Small intestine (tissue), 7 donors: ENCODE results near the gene SRSF6. TPM values are rescaled to one million over a fixed set of nuclear protein-coding genes. Genes with fewer than 3 reads are reported as not detected.
"Not testable (repeated sequence)": the region's sequence is repeated elsewhere in the genome, so short reads cannot be mapped to it uniquely, and the experiment has no call there.

Experiments used
- DNase-seq, 2 donors: peaks; one replicate each; pipeline versions ENCODE4 v3.0.0 to v3.0.0-alpha.2; 2013
- FAIRE-seq: peaks from 2 replicates; lab custom pipeline; 2012; peaks lifted over from hg19 to GRCh38; lab: Jason Lieb, UNC
- H3K27ac ChIP-seq, 3 donors: one replicate each; pipeline ENCODE4 v1.5.1; 2013; ENCODE audit warnings: low read length in 2 of 3, mild to moderate bottlenecking in 2 of 3, control low read depth in 1 of 3, inconsistent platforms in 1 of 3, low read depth in 1 of 3, moderate library complexity in 1 of 3
- H3K27me3 ChIP-seq, 3 donors: one replicate each; pipeline ENCODE4 v1.6.1; 2013; ENCODE audit warnings: low read length in 3 of 3, inconsistent platforms in 1 of 3; ENCODE audit not compliant: control insufficient read depth in 3 of 3, insufficient read depth in 3 of 3
- H3K36me3 ChIP-seq, 3 donors: one replicate each; pipeline ENCODE4 v1.6.1; 2013; ENCODE audit warnings: low read length in 3 of 3, inconsistent platforms in 1 of 3, low read depth in 1 of 3, mild to moderate bottlenecking in 1 of 3, moderate library complexity in 1 of 3; ENCODE audit not compliant: control insufficient read depth in 3 of 3, insufficient read depth in 2 of 3
- H3K4me1 ChIP-seq, 3 donors: one replicate each; pipeline ENCODE4 v1.6.1; 2013; ENCODE audit warnings: low read length in 2 of 3, inconsistent platforms in 1 of 3, low read depth in 1 of 3, mild to moderate bottlenecking in 1 of 3, moderate library complexity in 1 of 3; ENCODE audit not compliant: control insufficient read depth in 3 of 3, insufficient read depth in 2 of 3
- H3K4me3 ChIP-seq, 3 donors: one replicate each; pipeline ENCODE4 v1.5.1; 2013; ENCODE audit warnings: low read length in 3 of 3, control low read depth in 1 of 3, inconsistent platforms in 1 of 3, low read depth in 1 of 3, mild to moderate bottlenecking in 1 of 3, moderate library complexity in 1 of 3
- H3K9me3 ChIP-seq, 2 donors: one replicate each; pipeline ENCODE4 v1.6.1; 2013; ENCODE audit warnings: low read depth in 1 of 2, low read length in 1 of 2; ENCODE audit not compliant: control insufficient read depth in 2 of 2, insufficient read depth in 1 of 2
- WGBS, 3 donors: extraction: QIAGEN DNeasy Blood & Tissue Kit; methylation state at CpG; one replicate each; pipeline ENCODE4 v1.1.7; 2013; 5-methylcytosine and 5-hydroxymethylcytosine counted together
- polyA plus RNA-seq, 4 donors: library from polyadenylated mRNA; stranded (reverse) in 3 of 4; unstranded in 1 of 4; fragments of 200-250 nt in 3 of 4; fragments of 120-200 nt in 1 of 4; gene quantifications; one replicate each; pipeline versions ENCODE4 v1.2.1 to v1.2.3, GENCODE V29; 2013
- donor health status: healthy with polysubstance abuse.
- donor health status: control.
- donor health status: control.
- donor health status: Bipolar disorder and iron deficiency.
- donor health status: healthy.

Gene SRSF6
- polyA plus RNA-seq, 4 donors: 42.4 to 204 (median 73.8) TPM

DNA sequence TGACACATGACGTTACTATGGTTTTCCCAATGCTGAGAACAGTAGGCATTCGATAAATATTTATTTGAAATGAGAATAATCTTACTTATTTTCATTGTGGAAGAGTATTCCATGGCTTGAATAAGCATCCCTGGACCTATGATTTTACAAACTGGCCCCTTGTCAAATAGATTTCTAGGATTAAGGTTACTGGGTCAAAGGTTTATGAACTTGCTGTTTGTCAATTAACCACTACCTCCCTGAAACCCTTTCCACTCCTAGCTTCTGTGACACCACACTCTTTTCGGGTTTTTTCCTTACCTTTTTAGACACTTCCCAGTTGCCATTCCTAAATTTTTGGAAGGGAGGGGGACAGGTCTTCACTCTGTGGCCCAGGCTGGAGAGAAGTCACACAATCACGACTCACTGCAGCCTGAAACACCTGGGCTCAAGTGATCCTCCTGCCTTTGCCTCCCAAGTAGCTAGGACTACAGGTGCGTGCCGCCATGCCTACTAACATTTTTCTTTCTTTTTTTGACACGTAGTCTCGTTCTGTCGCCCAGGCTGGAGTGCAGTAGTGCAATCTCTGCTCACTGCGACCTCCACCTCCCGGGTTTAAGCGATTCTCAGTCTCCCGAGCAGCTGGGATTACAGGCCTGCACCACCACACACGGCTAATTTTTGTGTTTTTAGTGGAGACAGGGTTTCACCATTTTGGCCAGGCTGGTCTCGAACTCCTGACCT is 5.1 kb upstream of the SRSF6 start:
- Histone ChIP-seq H3K27me3 (peaks cover 0 to 3% (median 0%) of the 10 kb centered on the region in 3 donors), H3K9me3 (no peaks in the 10 kb centered on the region), H3K36me3 (no peaks in the 10 kb centered on the region), H3K4me1 (peaks cover 0 to 5% (median 3%) of the 10 kb centered on the region in 3 donors), H3K4me3 (no peak overlapping the region), H3K27ac (no peak overlapping the region)
- no peak for DNase-seq
- no peak for FAIRE-seq
- 90 to 91% (median 91%) methylated on average over 15 of the region's 15 CpGs for WGBS, 3 donors

DNA sequence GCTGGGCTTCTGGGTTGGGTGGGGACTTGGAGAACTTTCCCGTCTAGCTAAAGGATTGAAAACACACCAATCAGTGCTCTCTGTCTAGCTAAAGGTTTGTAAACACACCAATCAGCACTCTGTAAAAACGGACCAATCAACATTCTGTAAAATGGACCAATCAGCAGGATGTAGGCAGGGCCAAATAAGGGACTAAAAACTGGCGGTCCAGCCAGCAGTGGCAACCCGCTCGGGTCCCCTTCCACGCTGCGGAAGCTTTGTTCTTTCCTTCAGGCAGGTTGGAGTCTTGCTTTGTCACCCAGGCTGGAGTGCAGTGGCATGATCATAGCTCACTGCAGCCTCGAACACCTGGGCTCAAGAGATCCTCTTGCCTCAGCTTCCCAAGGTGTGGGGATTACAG is 1.4 kb upstream of the SRSF6 start:
- not testable (repeated sequence) for H3K9me3 ChIP-seq, FAIRE-seq, H3K27ac ChIP-seq, H3K27me3 ChIP-seq, H3K4me3 ChIP-seq, DNase-seq
- WGBS, 3 donors: 76 to 91% (median 89%) methylated on average over 8 of the region's 8 CpGs
- H3K36me3 ChIP-seq: peaks cover 10 to 12% (median 12%) of the 10 kb centered on the region in 3 donors
- H3K4me1 ChIP-seq: peaks cover 3 to 13% (median 6%) of the 10 kb centered on the region in 3 donors

DNA sequence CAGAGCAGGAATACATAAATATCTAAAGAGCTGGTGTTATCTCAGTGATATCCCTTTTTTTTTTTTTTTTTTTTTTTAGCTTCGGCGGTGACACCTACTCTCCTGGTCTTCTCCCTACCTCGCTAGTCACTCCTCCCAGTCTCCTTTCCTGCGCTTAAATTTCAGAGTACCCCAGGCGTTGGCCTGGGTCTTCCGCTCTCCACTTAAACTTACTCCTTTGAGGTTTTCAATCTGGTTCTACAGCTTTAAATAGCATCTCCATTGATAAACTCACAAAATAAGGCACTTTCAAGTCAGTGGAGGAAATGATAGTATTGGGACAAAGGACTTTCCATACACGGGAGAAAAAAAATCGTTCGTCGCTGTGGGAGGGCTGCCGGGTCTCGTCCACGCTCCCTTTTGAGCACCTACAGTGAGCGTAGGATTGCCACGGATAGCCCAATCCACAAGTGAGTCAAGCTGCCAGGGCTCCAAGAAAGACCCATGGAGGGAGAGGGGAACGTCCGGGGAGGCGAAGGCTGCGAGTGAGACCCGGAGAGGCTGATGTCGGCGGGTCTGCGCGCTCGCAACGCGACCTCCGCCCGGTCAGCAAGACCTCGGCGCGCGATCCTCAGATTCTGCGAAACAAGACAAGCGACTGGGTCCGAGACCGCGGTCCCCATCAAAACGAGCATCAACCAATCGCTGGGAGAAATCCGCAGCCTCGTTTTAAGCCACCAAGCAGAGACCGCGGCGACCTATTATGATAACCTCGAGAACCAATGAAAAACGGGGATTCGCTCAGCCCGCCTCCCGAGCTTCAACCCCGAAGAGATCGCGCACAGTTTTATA is 672 bp upstream of the SRSF6 start:
- DNase-seq (peak; percentile 95 to 98), FAIRE-seq (no peak)
- Histone ChIP-seq H3K27me3 (peaks cover 0 to 3% (median 0%) of the 10 kb centered on the region in 3 donors), H3K36me3 (peaks cover 12 to 13% (median 12%) of the 10 kb centered on the region in 3 donors), H3K4me1 (peaks cover 3 to 13% (median 6%) of the 10 kb centered on the region in 3 donors), H3K4me3 (peak overlapping the region; percentile 84 to 97 (median 89)), H3K9me3 (no peaks in the 10 kb centered on the region), H3K27ac (peak overlapping the region; percentile 98 to 100 (median 99))
- WGBS, 3 donors: 0 to 1% (median 1%) methylated on average over 53 of the region's 53 CpGs

DNA sequence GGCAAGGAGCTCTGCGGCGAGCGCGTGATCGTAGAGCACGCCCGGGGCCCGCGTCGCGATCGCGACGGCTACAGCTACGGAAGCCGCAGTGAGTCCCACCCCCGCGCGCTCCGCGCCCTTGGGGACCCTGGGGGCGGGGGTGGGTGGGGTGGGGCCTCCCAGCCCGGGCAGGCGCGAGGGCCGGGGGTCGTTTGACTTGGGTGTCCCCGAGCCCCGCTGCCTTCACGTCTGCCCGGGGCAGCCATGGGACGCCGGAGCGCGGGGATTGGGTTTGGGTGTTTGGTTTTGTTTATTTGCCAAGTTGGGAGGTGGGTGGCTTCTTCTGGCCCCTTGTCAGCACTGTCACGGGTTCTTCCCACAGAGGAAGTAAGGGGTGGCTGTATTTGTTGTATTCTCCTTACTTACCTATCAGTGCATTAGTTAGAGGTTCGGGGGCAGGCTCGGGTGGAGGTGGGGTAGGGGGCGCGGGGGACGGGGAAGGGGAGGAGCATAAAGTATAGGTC is 777 bp downstream of the SRSF6 start:
- H3K27ac ChIP-seq: peak overlapping the region; percentile 98 to 100 (median 99)
- H3K9me3 ChIP-seq: no peaks in the 10 kb centered on the region
- H3K4me1 ChIP-seq: peaks cover 3 to 13% (median 6%) of the 10 kb centered on the region in 3 donors
- peak overlapping the region; percentile 84 to 97 (median 89) for H3K4me3 ChIP-seq
- WGBS, 3 donors: 0 to 1% (median 1%) methylated on average over 37 to 41 of the region's 41 CpGs
- peaks cover 12 to 21% (median 12%) of the 10 kb centered on the region in 3 donors for H3K36me3 ChIP-seq
- FAIRE-seq (no peak), DNase-seq (no peak)
- peaks cover 0 to 3% (median 0%) of the 10 kb centered on the region in 3 donors for H3K27me3 ChIP-seq

DNA sequence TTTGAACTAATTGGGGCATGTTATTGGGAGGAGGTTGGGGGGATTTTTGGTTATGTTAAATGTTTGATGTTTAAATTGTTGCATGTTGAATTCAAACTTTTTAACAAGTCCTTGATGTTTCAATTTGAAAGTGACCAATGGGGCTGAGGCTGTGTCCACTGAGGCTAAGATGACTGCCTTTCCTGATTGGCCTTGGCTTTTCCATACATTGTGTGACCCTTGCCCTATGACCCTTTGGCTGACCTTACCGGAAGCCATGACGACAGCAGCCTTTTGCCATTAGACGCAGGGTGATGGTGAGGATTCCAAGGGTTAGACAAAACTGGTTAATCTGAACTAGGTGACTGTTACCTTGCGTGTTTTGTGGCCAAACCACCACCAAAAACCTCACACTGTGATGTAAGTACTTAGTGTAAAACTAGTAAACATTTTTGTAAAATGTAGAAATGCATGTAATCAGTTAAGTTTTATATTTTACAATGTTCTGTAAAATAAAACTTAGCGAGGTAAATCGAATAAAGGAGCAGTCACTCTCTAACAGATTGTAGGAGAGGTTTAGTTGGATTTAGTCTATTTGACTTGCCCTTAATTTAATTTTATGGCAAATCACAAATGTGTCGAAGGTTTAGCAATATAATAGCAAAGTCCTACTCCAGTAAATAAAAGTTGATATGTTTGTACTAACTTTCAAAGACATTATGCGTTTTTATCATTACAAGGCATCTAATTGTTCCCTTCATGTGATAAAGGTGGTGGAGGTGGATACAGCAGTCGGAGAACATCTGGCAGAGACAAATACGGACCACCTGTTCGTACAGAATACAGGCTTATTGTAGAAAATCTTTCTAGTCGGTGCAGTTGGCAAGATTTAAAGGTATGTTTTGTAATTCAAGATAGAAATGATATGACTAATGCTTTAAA is 1.6 kb downstream of the SRSF6 start:
- DNase-seq (peak; percentile 33 to 39), FAIRE-seq (no peak)
- Histone ChIP-seq H3K27me3 (peaks cover 0 to under 1% (median 0%) of the 10 kb centered on the region in 3 donors), H3K27ac (peak overlapping the region in 1 of 3 donors; percentile 25), H3K4me3 (peak overlapping the region; percentile 84 to 97 (median 89)), H3K36me3 (peaks cover 12 to 21% (median 13%) of the 10 kb centered on the region in 3 donors), H3K4me1 (peaks cover 3 to 13% (median 6%) of the 10 kb centered on the region in 3 donors), H3K9me3 (no peaks in the 10 kb centered on the region)
- WGBS, 3 donors: 42 to 60% (median 50%) methylated on average over 12 of the region's 12 CpGs

DNA sequence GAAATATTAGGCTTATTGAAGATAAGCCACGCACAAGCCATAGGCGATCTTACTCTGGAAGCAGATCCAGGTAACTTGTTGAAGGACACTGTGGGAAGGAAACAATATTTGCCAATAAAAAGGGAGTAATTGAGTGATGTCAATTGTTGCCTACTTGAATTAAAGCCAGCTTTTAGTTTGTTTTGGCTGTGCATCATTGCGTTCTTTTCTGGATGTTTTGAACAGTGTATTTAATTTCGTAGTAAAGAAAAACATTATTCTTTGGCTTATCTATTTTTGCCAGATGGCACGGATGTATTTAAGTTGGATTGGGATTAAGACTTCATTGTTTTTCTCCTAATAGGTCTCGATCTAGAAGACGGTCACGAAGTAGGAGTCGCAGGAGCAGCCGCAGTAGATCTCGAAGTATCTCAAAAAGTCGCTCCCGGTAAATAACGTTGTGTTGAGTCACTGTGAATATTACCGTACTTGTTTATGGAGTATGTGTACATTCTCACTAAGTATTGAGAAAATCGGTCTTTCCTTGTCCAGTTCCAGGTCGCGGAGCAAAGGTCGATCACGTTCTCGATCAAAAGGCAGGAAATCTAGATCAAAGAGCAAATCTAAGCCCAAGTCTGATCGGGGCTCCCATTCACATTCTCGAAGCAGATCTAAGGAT is 2.6 kb downstream of the SRSF6 start:
- Histone ChIP-seq H3K9me3 (no peaks in the 10 kb centered on the region), H3K4me3 (no peak overlapping the region), H3K27ac (no peak overlapping the region), H3K36me3 (peaks cover 16 to 27% (median 18%) of the 10 kb centered on the region in 3 donors), H3K4me1 (peaks cover 3 to 13% (median 6%) of the 10 kb centered on the region in 3 donors), H3K27me3 (no peaks in the 10 kb centered on the region)
- DNase-seq: no peak
- 92 to 96% (median 93%) methylated on average over 23 of the region's 23 CpGs for WGBS, 3 donors
- FAIRE-seq: no peak

DNA sequence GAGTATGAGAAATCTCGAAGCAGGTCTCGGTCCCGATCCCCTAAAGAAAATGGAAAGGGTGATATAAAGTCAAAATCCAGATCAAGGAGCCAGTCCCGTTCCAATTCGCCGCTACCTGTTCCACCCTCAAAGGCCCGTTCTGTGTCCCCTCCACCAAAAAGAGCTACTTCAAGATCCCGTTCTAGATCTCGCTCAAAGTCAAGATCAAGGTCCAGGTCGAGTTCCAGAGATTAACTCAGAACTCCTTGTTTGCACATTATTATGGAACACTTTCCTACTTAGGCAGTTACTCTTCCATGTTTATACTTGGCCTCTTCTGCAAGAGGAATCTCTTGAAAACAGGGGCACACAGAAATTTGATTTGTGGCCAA is 3.1 kb downstream of the SRSF6 start:
- peaks cover 18 to 32% (median 23%) of the 10 kb centered on the region in 3 donors for H3K36me3 ChIP-seq
- DNase-seq: peak; percentile 26 to 40
- H3K4me1 ChIP-seq: peaks cover 3 to 13% (median 6%) of the 10 kb centered on the region in 3 donors
- no peak overlapping the region for H3K4me3 ChIP-seq
- H3K27ac ChIP-seq: no peak overlapping the region
- WGBS, 3 donors: 79 to 87% (median 83%) methylated on average over 10 of the region's 10 CpGs
- no peaks in the 10 kb centered on the region for H3K27me3 ChIP-seq
- no peak for FAIRE-seq
- no peaks in the 10 kb centered on the region for H3K9me3 ChIP-seq
